ENCODE measurements around the gene ZNF391.

DNA sequence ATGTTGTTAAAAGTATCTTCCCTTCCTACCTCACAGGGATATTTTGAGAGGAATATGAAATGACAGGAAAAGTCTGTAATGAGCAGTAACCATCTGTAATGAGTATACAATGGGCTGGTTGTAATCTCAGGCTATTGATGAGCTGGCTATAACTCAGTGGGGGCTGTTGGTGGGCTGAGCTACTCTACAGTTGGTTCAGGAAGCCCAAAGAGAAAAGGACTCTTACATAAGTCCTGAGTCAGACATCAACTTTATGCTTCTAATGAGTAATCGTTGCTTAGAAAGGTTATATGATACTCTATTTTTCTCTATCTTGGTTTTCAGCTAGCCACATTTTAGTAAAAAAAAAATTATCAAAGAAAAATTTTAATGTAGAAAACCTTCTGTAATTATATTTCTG lies 26.4 kb downstream of the ZNF391 start:
- no peak for TF ChIP-seq SIN3A (IDR thresholded peaks at IDR 0.05; ENCODE audit: borderline replicate concordance, insufficient read depth, low read length)
- TF ChIP-seq, protein P1, sequence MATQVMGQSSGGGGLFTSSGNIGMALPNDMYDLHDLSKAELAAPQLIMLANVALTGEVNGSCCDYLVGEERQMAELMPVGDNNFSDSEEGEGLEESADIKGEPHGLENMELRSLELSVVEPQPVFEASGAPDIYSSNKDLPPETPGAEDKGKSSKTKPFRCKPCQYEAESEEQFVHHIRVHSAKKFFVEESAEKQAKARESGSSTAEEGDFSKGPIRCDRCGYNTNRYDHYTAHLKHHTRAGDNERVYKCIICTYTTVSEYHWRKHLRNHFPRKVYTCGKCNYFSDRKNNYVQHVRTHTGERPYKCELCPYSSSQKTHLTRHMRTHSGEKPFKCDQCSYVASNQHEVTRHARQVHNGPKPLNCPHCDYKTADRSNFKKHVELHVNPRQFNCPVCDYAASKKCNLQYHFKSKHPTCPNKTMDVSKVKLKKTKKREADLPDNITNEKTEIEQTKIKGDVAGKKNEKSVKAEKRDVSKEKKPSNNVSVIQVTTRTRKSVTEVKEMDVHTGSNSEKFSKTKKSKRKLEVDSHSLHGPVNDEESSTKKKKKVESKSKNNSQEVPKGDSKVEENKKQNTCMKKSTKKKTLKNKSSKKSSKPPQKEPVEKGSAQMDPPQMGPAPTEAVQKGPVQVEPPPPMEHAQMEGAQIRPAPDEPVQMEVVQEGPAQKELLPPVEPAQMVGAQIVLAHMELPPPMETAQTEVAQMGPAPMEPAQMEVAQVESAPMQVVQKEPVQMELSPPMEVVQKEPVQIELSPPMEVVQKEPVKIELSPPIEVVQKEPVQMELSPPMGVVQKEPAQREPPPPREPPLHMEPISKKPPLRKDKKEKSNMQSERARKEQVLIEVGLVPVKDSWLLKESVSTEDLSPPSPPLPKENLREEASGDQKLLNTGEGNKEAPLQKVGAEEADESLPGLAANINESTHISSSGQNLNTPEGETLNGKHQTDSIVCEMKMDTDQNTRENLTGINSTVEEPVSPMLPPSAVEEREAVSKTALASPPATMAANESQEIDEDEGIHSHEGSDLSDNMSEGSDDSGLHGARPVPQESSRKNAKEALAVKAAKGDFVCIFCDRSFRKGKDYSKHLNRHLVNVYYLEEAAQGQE (IDR thresholded peaks at IDR 0.05; ENCODE audit: insufficient read depth in 1 of 2, low read depth in 2 of 2, low read length in 2 of 2) = no peak
- no peak for TF ChIP-seq POLR2AphosphoS5 (IDR thresholded peaks at IDR 0.05; ENCODE audit: low read depth, low read length)
- TF ChIP-seq TAF1 (IDR thresholded peaks at IDR 0.05; ENCODE audit: borderline replicate concordance, insufficient read depth, low read length) = no peak
- no peak for TF ChIP-seq FOXP2 (optimal IDR thresholded peaks at IDR 0.05; ENCODE audit: borderline replicate concordance, extremely low read depth, extremely low read length, insufficient read depth)

Data from PFSK-1 (cell line).